ENCODE measurements around the gene CISH.
A peak's percentile ranks its signal among the peaks of the same experiment; 100 is the strongest.

CISH gene

GRCh38 chr3:50591196-50591741 is 20.3 kb downstream of the CISH start:
- peak; percentile 2; the same call in 2 of the 3 replicates for ATAC-seq (ENCODE audit: insufficient read depth, low read depth)

GRCh38 chr3:50588759-50589433 is 22.7 kb downstream of the CISH start:
- Histone ChIP-seq H4K20me1 (ENCODE audit: insufficient read depth, low read length) (no peaks in the 10 kb centered on the region), H3K27me3 (ENCODE audit: insufficient read depth, low read length, poor library complexity) (no peaks in the 10 kb centered on the region), H3K9me3 (ENCODE audit: insufficient read depth, low read length, severe bottlenecking) (no peaks in the 10 kb centered on the region), H3K79me2 (ENCODE audit: insufficient read depth, low read length) (peaks cover 51% of the 10 kb centered on the region), H3K4me2 (ENCODE audit: insufficient read depth, low read length) (no peak overlapping the region), H3K27ac (ENCODE audit: low read length) (peak overlapping the region; percentile 96), H2AFZ (ENCODE audit: low read depth, low read length) (no peak overlapping the region), H3K4me1 (ENCODE audit: insufficient read depth, low read length) (peaks cover 96% of the 10 kb centered on the region), H3K9ac (ENCODE audit: low read depth, low read length) (peak overlapping the region; percentile 53), H3K36me3 (ENCODE audit: insufficient read depth, low read length) (peaks cover 33% of the 10 kb centered on the region), H3K4me3 (ENCODE audit: low read depth in 1 of 2, low read length in 2 of 2) (no peak overlapping the region)
- TF ChIP-seq CTCF (IDR thresholded peaks at IDR 0.05; ENCODE audit: borderline replicate concordance, extremely low read depth, low read length, poor library complexity, severe bottlenecking) (no peak), EZH2 (IDR thresholded peaks at IDR 0.05; ENCODE audit: borderline replicate concordance, low read depth, low read length, severe bottlenecking) (no peak)
- ATAC-seq (ENCODE audit: insufficient read depth, low read depth) (no peak), DNase-seq (no peak)

More at GRCh38 chr3:50591196-50591741, 20.3 kb downstream of the CISH start:
- H3K4me3 ChIP-seq (ENCODE audit: low read depth in 1 of 2, low read length in 2 of 2), result peak overlapping the region in 1 of 2 experiments; percentile 34; a peak in 1 of 4 replicates
- peak overlapping the region; percentile 94 for H3K27ac ChIP-seq (ENCODE audit: low read length)
- H3K9me3 ChIP-seq (ENCODE audit: insufficient read depth, low read length, severe bottlenecking), result no peaks in the 10 kb centered on the region
- peaks cover 99% of the 10 kb centered on the region for H3K4me1 ChIP-seq (ENCODE audit: insufficient read depth, low read length)
- H3K4me2 ChIP-seq (ENCODE audit: insufficient read depth, low read length), result peak overlapping the region; percentile 55
- no peaks in the 10 kb centered on the region for H3K27me3 ChIP-seq (ENCODE audit: insufficient read depth, low read length, poor library complexity)
- TF ChIP-seq CTCF (IDR thresholded peaks at IDR 0.05; ENCODE audit: borderline replicate concordance, extremely low read depth, low read length, poor library complexity, severe bottlenecking) (no peak), EZH2 (IDR thresholded peaks at IDR 0.05; ENCODE audit: borderline replicate concordance, low read depth, low read length, severe bottlenecking) (no peak)
- DNase-seq, result peak; percentile 52
- peaks cover 60% of the 10 kb centered on the region for H3K79me2 ChIP-seq (ENCODE audit: insufficient read depth, low read length)
- H3K36me3 ChIP-seq (ENCODE audit: insufficient read depth, low read length), result peaks cover 10% of the 10 kb centered on the region; the same call in 1 of the 2 replicates
- no peaks in the 10 kb centered on the region for H4K20me1 ChIP-seq (ENCODE audit: insufficient read depth, low read length)
- H2AFZ ChIP-seq (ENCODE audit: low read depth, low read length), result no peak overlapping the region
- H3K9ac ChIP-seq (ENCODE audit: low read depth, low read length), result peak overlapping the region; percentile 53

GRCh38 chr3:50587806-50588758 is 23.5 kb downstream of the CISH start:
- Histone ChIP-seq H3K9ac (ENCODE audit: low read depth, low read length) (peak overlapping the region; percentile 53), H2AFZ (ENCODE audit: low read depth, low read length) (no peak overlapping the region), H3K36me3 (ENCODE audit: insufficient read depth, low read length) (peaks cover 41% of the 10 kb centered on the region), H3K27ac (ENCODE audit: low read length) (peak overlapping the region; percentile 96), H3K4me2 (ENCODE audit: insufficient read depth, low read length) (no peak overlapping the region), H3K79me2 (ENCODE audit: insufficient read depth, low read length) (peaks cover 46% of the 10 kb centered on the region), H3K9me3 (ENCODE audit: insufficient read depth, low read length, severe bottlenecking) (no peaks in the 10 kb centered on the region), H4K20me1 (ENCODE audit: insufficient read depth, low read length) (no peaks in the 10 kb centered on the region), H3K27me3 (ENCODE audit: insufficient read depth, low read length, poor library complexity) (no peaks in the 10 kb centered on the region), H3K4me1 (ENCODE audit: insufficient read depth, low read length) (peaks cover 88% of the 10 kb centered on the region), H3K4me3 (ENCODE audit: low read depth in 1 of 2, low read length in 2 of 2) (no peak overlapping the region)
- peak; percentile 82 for DNase-seq
- peak; percentile 32 for ATAC-seq (ENCODE audit: insufficient read depth, low read depth)
- TF ChIP-seq CTCF (IDR thresholded peaks at IDR 0.05; ENCODE audit: borderline replicate concordance, extremely low read depth, low read length, poor library complexity, severe bottlenecking) (no peak), EZH2 (IDR thresholded peaks at IDR 0.05; ENCODE audit: borderline replicate concordance, low read depth, low read length, severe bottlenecking) (no peak)
